HG02938 (cell line): ENCODE data around the gene UFD1.

Experiments
- ATAC-seq: cut with Tn5 transposase; IDR thresholded peaks from one replicate; pipeline ENCODE4 v1.9.1; 2021; ENCODE audit warnings: mild to moderate bottlenecking, moderate library complexity; ENCODE audit not compliant: unreplicated experiment

Gene UFD1

GRCh38 chr22:19402642-19403191 lies 76.3 kb downstream of the UFD1 start:
- ATAC-seq: no peak

GRCh38 chr22:19401483-19401882 lies 77.5 kb downstream of the UFD1 start:
- ATAC-seq: no peak

DNA sequence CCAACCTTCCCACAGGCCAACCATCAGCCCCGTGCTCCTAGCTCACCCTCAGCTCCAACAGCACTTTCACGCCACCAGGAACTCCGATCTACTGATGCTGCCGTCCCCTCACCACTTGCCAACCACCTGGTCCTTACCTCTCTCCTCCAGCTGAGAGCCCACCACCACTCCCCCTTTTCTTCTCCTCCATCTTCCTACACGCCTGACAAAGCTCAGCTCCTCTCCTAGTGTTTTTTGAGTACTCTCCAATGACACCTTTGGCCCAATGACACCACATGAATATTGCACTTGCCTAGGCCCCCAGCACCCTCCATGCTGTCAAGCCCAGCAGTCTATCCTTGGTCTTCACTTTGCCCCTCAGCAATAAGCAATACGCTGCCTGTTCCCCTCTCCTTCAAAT lies 78.1 kb downstream of the UFD1 start:
- ATAC-seq: no peak
